Trophoblast cell (in vitro differentiated cells and primary cell): ENCODE data around the gene SORL1.

ENCODE experiments used
- DNase-seq, 2 donors: peaks; one replicate each; pipeline ENCODE4 v3.0.0-alpha.2; 2016
- H2AFZ ChIP-seq: 2 replicates; pipeline ENCODE4 v1.6.1; 2013; ENCODE audit warnings: low read length, moderate library complexity, mild to moderate bottlenecking; ENCODE audit not compliant: insufficient read depth, poor library complexity
- H2AK5ac ChIP-seq: 2 replicates; pipeline ENCODE4 v1.6.1; 2013; ENCODE audit warnings: mild to moderate bottlenecking, low read length
- H2BK120ac ChIP-seq: 2 replicates; pipeline ENCODE4 v1.6.1; 2013; ENCODE audit warnings: low read length, mild to moderate bottlenecking, moderate library complexity; ENCODE audit not compliant: insufficient read depth, poor library complexity
- H2BK12ac ChIP-seq: 2 replicates; pipeline ENCODE4 v1.6.1; 2013; ENCODE audit warnings: mild to moderate bottlenecking, low read length, moderate library complexity
- H2BK5ac ChIP-seq: 2 replicates; pipeline ENCODE4 v1.6.1; 2013; ENCODE audit warnings: low read length, low read depth, moderate library complexity, mild to moderate bottlenecking; ENCODE audit not compliant: poor library complexity
- H3K14ac ChIP-seq: 2 replicates; pipeline ENCODE4 v1.6.1; 2013; ENCODE audit warnings: mild to moderate bottlenecking, low read length
- H3K18ac ChIP-seq: 2 replicates; pipeline ENCODE4 v1.6.1; 2013; ENCODE audit warnings: mild to moderate bottlenecking, low read length
- H3K23ac ChIP-seq: 2 replicates; pipeline ENCODE4 v1.6.1; 2013; ENCODE audit warnings: low read length
- H3K27ac ChIP-seq: 2 replicates; pipeline ENCODE4 v1.5.1; 2013; ENCODE audit warnings: low read depth, mild to moderate bottlenecking, inconsistent platforms, low read length, moderate library complexity
- H3K27me3 ChIP-seq: 2 replicates; pipeline ENCODE4 v1.6.1; 2013; ENCODE audit warnings: inconsistent platforms, mild to moderate bottlenecking, low read length, moderate library complexity; ENCODE audit not compliant: insufficient read depth
- H3K36me3 ChIP-seq, 2 experiments: 1 replicate in 1 of 2; 2 replicates in 1 of 2; pipeline ENCODE4 v1.6.1; 2013; ENCODE audit warnings: low read length in 2 of 2, mild to moderate bottlenecking in 2 of 2, moderate library complexity in 1 of 2; ENCODE audit not compliant: insufficient read depth in 2 of 2, control insufficient read depth in 1 of 2
- H3K4ac ChIP-seq: 2 replicates; pipeline ENCODE4 v1.6.1; 2013; ENCODE audit warnings: low read depth, mild to moderate bottlenecking, low read length, moderate library complexity
- H3K4me1 ChIP-seq, 2 experiments: 1 replicate in 1 of 2; 2 replicates in 1 of 2; pipeline ENCODE4 v1.6.1; 2013; ENCODE audit warnings: low read length in 2 of 2, mild to moderate bottlenecking in 2 of 2, moderate library complexity in 1 of 2; ENCODE audit not compliant: insufficient read depth in 2 of 2, control insufficient read depth in 1 of 2
- H3K4me2 ChIP-seq: 2 replicates; pipeline ENCODE4 v1.6.1; 2013; ENCODE audit warnings: inconsistent platforms, mild to moderate bottlenecking, low read length, moderate library complexity
- H3K4me3 ChIP-seq: 2 replicates; pipeline ENCODE4 v1.5.1; 2013; ENCODE audit warnings: mild to moderate bottlenecking, low read depth, low read length, inconsistent platforms
- H3K79me1 ChIP-seq: one replicate; pipeline ENCODE4 v1.6.1; 2013; ENCODE audit warnings: low read length
- H3K79me2 ChIP-seq: 2 replicates; pipeline ENCODE4 v1.6.1; 2013; ENCODE audit warnings: low read length, mild to moderate bottlenecking; ENCODE audit not compliant: control insufficient read depth, insufficient read depth, poor library complexity
- H3K9ac ChIP-seq: 2 replicates; pipeline ENCODE4 v1.6.1; 2013; ENCODE audit warnings: mild to moderate bottlenecking, low read length
- H3K9me3 ChIP-seq: 2 replicates; pipeline ENCODE4 v1.6.1; 2013; ENCODE audit warnings: low read depth, mild to moderate bottlenecking, control low read depth, inconsistent platforms, low read length; ENCODE audit not compliant: insufficient read depth
- H4K12ac ChIP-seq: 2 replicates; pipeline ENCODE4 v1.6.1; 2013; ENCODE audit warnings: low read depth, mild to moderate bottlenecking, low read length, moderate library complexity
- H4K8ac ChIP-seq: 2 replicates; pipeline ENCODE4 v1.6.1; 2013; ENCODE audit warnings: low read depth, mild to moderate bottlenecking, low read length, moderate library complexity
- H4K91ac ChIP-seq: one replicate; pipeline ENCODE4 v1.6.1; 2013; ENCODE audit warnings: low read depth, mild to moderate bottlenecking, low read length, moderate library complexity
- WGBS: extraction: QIAGEN DNeasy Blood & Tissue Kit; methylation state at CpG from one replicate; pipeline ENCODE4 v1.1.7; 2013; ENCODE audit warnings: missing lambda C conversion rate; ENCODE audit not compliant: insufficient read length, insufficient coverage; ENCODE audit errors: extremely low coverage; 5-methylcytosine and 5-hydroxymethylcytosine counted together

SORL1 gene

DNA sequence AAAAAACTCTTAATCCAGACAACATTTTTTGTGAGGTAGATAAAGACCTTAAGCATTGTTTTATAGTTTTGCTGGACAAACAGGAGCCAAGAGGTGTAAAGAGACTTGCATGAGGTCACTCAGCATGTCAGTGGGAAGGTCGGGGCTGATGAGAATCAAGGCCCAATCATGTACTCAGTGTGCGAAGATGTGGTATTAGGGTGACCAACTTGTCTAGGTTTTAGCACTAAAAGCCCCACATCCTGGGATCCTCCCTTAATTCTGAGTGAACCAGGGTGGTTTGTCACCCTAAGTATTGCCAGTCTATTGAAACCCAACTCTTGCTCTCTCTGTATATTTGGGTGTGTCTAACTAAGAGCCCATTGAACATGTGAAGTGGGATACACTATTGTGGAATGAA lies 20.2 kb downstream of the SORL1 start:
- no peaks in the 10 kb centered on the region for H3K79me2 ChIP-seq
- H3K9me3 ChIP-seq: no peaks in the 10 kb centered on the region
- H2AK5ac ChIP-seq: no peak overlapping the region
- no peak overlapping the region for H3K4ac ChIP-seq
- H3K79me1 ChIP-seq: peaks cover under 1% of the 10 kb centered on the region
- no peak overlapping the region for H3K9ac ChIP-seq
- no peak overlapping the region for H2AFZ ChIP-seq
- no CpG with 5 or more reads among the region's 2 CpGs for whole genome bisulfite sequencing
- no peak overlapping the region for H3K23ac ChIP-seq
- no peak overlapping the region for H4K12ac ChIP-seq
- DNase-seq: no peak
- no peak overlapping the region for H3K27ac ChIP-seq
- H3K14ac ChIP-seq: no peak overlapping the region
- no peaks in the 10 kb centered on the region for H3K36me3 ChIP-seq
- no peak overlapping the region for H4K8ac ChIP-seq
- H2BK12ac ChIP-seq: no peak overlapping the region
- H3K4me1 ChIP-seq: peaks cover 3% of the 10 kb centered on the region in 2 experiments
- H2BK5ac ChIP-seq: no peak overlapping the region
- no peak overlapping the region for H3K4me3 ChIP-seq
- no peak overlapping the region for H3K4me2 ChIP-seq
- no peaks in the 10 kb centered on the region for H3K27me3 ChIP-seq
- no peak overlapping the region for H3K18ac ChIP-seq
- H4K91ac ChIP-seq: no peak overlapping the region
- H2BK120ac ChIP-seq: no peak overlapping the region

DNA sequence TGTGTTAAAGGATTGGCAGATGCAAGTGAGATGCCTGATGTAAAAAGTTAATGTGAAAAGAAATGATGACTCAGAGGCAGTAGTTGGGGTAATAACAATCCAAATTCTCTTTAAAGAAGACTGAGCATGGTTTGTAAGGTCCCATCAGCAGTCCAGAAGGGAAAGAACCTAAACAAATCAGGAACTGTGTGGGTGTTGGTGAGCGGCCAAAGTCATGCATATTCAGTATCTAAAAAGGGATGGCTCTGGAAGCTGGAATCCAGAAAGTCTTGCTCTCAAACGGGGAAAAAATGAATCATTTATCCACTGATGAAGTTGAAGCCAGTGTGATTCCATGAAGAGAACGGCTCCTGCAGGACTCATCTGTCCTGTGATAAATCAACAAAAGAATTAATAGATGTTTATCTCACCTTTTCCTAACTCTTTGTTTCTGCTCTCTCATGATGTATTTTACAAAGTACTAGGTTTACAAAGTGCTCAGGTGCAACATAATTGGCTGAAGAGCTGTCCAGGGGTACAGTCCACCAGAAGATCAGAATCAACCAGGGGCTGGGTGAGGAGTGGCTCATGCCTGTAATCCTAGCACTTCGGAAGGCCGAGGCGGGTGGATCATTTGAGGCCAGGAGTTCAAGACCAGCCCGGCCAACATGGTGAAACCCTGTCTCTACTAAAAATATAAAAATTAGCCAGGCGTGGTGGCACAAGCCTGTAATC lies 21.1 kb downstream of the SORL1 start:
- Histone ChIP-seq H3K79me1 (peaks cover 1% of the 10 kb centered on the region), H4K8ac (no peak overlapping the region), H3K4ac (no peak overlapping the region), H3K9ac (no peak overlapping the region), H3K23ac (no peak overlapping the region), H3K9me3 (no peaks in the 10 kb centered on the region), H3K4me1 (peaks cover 2 to 5% of the 10 kb centered on the region in 2 experiments), H2BK5ac (no peak overlapping the region), H3K36me3 (no peaks in the 10 kb centered on the region), H2AFZ (no peak overlapping the region), H3K4me3 (no peak overlapping the region), H2BK120ac (no peak overlapping the region), H3K4me2 (no peak overlapping the region), H4K91ac (no peak overlapping the region), H2AK5ac (no peak overlapping the region), H3K18ac (no peak overlapping the region), H3K27ac (no peak overlapping the region), H4K12ac (no peak overlapping the region), H3K14ac (no peak overlapping the region), H2BK12ac (no peak overlapping the region), H3K79me2 (no peaks in the 10 kb centered on the region), H3K27me3 (no peaks in the 10 kb centered on the region)
- WGBS: no CpG with 5 or more reads among the region's 8 CpGs
- no peak for DNase-seq

DNA sequence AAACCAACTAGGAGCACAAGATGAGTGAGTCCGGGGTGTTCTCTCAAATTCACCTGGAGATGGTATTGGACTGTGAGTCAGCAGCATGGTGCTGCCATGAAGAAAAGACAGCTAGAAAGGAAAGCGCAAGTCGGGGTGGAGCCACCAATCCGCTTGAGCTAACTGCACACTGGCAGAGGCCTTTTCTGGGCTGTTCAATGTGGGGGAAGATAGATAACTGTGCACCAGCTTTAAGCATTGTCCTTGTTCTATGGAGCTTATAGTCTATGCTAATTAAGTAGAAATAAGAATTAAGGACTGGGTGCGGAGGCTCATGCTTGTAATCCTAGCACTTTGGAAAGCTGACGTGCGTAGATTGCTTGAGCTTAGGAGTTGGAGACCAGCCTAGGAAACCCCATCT lies 22.6 kb downstream of the SORL1 start:
- Histone ChIP-seq H3K14ac (no peak overlapping the region), H3K79me1 (peaks cover 1% of the 10 kb centered on the region), H3K4me1 (peaks cover 15 to 17% of the 10 kb centered on the region in 2 experiments), H3K36me3 (no peaks in the 10 kb centered on the region), H3K9me3 (peaks cover 4% of the 10 kb centered on the region), H3K27me3 (no peaks in the 10 kb centered on the region), H3K4me3 (no peak overlapping the region), H3K27ac (no peak overlapping the region), H2BK12ac (no peak overlapping the region), H2BK5ac (no peak overlapping the region), H2AFZ (no peak overlapping the region), H4K91ac (no peak overlapping the region), H3K79me2 (no peaks in the 10 kb centered on the region), H4K12ac (no peak overlapping the region), H4K8ac (no peak overlapping the region), H2AK5ac (no peak overlapping the region), H2BK120ac (no peak overlapping the region), H3K23ac (no peak overlapping the region), H3K4me2 (no peak overlapping the region), H3K18ac (no peak overlapping the region), H3K4ac (no peak overlapping the region), H3K9ac (no peak overlapping the region)
- WGBS: no CpG with 5 or more reads among the region's 7 CpGs
- DNase-seq: no peak

DNA sequence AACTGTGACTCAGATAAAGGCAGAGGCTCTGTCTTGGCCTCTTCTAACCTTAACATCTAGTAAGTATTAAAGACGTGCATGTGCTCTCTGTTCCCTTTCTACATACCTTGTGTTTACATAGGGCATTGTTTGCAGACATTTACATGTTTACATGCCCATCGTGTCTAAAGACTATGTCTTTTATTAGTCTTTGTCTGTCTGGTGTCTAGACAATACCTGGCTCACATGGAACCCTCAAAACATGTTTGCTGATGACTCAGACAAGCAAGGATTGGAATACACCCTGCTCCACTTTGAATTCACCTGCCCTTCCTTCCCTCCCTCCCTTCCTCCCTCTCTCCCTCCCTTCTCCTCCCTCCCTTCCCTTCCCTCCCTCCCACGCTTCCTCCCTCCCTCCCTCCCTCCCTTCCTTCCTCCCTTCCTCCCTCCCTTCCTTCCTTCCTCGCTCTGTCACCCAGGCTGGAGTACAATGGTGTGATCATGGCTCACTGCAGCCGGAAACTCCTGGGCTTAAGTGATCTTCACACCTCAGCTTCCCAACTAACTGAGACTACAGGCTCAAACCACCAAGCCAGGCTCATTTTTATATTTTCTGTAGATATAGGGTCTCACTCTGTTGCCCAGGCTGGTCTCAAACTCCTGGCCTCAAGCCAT lies 24.4 kb downstream of the SORL1 start:
- H3K36me3 ChIP-seq: no peaks in the 10 kb centered on the region
- H3K18ac ChIP-seq: no peak overlapping the region
- no peak overlapping the region for H3K4ac ChIP-seq
- no peak overlapping the region for H3K14ac ChIP-seq
- H2BK12ac ChIP-seq: no peak overlapping the region
- no peak overlapping the region for H4K12ac ChIP-seq
- no peak overlapping the region for H2BK120ac ChIP-seq
- no peaks in the 10 kb centered on the region for H3K79me2 ChIP-seq
- H3K27ac ChIP-seq: no peak overlapping the region
- H3K9me3 ChIP-seq: peaks cover 4% of the 10 kb centered on the region
- no peak overlapping the region for H3K4me2 ChIP-seq
- H4K8ac ChIP-seq: no peak overlapping the region
- no peak overlapping the region for H4K91ac ChIP-seq
- H2BK5ac ChIP-seq: no peak overlapping the region
- H3K23ac ChIP-seq: no peak overlapping the region
- H3K79me1 ChIP-seq: peaks cover 1% of the 10 kb centered on the region
- no peak for DNase-seq
- H2AFZ ChIP-seq: no peak overlapping the region
- H2AK5ac ChIP-seq: no peak overlapping the region
- no CpG with 5 or more reads among the region's 5 CpGs for WGBS
- no peak overlapping the region for H3K9ac ChIP-seq
- no peak overlapping the region for H3K4me3 ChIP-seq
- peaks cover 15 to 17% of the 10 kb centered on the region in 2 experiments for H3K4me1 ChIP-seq
- H3K27me3 ChIP-seq: no peaks in the 10 kb centered on the region
